Fibroblast of skin of back (primary cell): ENCODE data around the gene PLSCR4.
A peak's percentile ranks its signal among the peaks of the same experiment; 100 is the strongest.

ENCODE experiments used
- DNase-seq: peaks from one replicate; pipeline ENCODE4 v3.0.0-alpha.2; 2013

The PLSCR4 gene

DNA sequence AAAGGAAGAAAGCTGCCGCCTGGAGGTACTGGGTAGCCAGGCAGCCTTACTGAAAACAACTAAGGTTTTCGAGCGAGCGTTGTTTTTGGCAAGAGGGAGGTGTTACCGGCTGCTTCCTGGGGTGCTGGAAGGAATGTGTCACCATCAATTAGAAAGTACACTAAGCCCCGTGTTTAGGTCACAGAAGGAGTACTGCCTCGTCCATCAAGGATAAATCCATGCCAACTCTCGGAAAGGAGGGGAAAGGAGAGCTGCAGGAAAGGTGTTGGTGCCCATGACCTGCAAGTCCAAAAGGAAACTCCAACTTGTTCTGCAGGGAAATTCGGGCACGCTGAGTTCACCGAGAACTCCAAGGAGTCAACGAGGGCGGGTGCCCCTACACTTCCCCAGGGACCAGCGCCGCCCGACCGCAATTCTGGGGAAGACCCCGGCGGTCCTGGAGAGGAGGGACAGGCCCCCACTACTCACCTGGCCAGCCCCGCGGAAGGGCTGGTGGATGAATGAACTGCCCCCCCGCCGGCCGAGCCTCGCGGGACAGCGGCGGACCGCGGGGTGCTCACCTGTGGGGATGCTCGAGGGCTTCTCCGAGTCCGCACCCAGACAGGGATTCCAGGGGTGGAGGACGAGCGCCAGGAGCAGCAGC lies 90.5 kb downstream of the PLSCR4 start:
- peak; percentile 82 for DNase-seq

DNA sequence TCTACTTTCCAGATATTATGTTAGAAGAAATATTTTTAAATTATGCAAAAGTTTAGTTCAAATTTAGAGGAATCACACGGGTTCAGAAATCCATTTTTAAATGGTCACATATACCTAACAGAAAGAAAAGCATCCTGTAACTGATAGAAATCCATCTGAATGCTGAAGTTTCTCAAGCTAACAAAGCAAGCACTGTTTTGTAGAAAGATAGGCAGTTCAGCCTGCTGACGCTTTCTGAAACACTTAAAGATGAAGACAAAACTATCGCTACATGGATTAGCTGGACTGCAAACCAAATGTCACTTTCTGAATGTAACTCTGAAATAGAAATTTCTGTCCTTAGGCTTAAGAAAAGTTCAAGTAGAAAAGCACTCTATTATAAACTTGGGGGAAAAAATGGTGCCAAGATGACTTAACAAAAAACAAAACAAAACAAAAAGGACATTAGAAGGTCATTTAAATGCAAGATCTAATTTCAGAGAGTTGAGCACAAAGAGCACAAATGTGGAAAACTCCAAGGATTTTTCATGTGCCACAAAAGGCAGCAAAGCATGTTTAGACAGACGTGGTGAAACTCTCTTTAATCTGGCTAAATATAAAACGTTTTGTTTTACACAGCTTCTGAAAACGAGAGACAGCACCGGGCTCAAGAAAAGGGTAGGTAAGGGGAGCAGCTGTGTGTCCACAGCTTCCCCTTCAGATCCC lies 91.1 kb downstream of the PLSCR4 start:
- DNase-seq = no peak

DNA sequence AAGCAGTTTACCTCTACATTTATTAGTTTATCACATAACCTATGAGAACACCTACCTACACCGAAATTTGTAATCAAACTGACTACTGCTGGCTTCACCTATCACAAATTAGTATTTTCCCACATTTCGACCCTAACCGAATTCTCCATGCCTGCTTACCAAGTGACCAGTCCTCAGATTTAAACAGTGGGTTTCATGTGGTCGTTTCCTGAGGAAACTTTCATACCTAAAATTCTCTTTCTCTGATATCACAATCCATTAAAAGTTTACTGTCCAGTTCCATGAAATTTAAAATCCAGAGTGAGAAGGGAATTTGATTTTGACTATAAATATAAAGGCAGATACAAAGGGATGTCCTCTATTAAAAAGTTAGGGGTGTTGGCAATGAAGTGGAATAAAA lies 91.9 kb downstream of the PLSCR4 start:
- no peak for DNase-seq

DNA sequence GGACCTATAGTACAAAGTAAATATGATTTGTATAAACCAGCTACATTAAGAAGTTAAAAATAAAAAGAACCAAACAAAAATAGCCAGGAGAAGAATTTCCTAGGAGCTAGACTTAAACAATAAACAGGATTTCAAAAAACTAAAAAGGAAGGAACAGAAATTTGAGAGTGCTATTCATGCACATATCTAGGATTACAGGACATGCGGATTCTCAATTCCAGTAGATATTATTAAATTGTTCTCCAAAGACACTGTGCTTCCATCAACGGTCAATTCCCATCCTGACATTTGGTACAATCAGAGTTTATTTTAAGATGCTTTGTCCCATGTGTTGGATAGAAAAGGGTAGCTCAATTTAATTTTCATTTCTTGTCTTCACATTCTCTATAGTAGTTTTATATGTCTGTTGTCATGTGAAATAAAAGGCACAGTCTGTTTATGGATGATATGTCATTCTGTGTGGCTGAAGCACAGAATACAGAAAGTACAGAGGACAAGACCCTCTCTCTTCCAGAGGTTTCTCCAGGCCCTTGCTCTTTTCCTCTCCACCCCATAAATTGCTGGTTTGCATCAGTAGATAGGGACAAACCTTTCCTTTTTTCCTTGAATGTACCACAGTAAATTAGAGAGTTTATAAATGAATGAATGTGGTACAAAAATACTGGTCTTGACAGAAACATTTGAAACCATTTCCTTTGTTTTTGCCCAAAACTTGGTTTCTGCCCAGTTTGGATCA lies 93.4 kb downstream of the PLSCR4 start:
- no peak for DNase-seq

DNA sequence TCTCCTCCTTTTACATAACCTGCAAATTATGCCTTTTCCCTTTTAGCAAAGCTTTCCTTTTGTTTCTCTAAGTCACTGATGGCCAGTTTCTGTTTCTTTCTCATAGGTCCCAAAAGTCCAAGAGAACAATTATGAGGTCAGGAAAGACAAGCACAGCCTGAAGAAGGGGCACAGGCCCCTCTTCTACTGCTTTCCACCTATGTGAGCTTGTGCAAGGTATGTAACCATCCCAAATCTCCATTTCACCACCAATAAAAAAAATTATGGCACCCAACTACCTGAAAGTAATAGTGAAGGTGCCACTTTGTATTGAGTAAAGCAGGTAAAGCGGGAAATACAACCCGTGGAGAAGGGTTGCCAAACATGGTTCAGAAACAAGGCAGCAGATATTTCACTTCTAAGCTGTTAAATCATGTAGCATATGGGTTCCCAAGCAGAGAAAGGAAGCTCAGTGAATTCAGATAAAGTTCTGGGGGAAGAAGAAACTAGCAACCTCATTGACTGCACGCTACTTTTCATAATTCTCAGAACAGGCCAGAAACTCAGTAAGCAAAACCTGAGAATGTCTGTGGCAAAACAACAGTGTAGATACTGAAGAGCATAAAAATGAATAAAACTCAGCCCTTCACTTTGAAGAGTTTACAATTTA lies 94.1 kb downstream of the PLSCR4 start:
- DNase-seq = no peak

DNA sequence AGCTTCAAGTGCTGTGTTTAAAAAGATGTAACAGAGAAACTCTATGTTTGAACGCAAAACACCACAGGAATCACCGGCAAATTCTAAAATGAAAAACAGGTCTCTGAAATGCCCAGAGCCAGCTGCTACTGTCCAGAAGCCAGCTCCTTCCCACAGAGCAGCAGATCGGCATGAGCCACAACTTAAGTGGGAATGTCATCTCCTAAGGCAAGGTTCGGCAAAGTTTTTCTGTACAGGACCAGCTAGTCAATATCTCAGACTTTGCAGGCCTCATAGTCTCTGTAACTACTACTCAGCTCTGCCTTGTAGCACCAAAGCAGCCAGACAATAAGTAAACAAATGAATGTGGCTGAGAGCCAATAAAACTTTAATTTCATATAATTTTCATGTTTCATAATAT lies 94.8 kb downstream of the PLSCR4 start:
- DNase-seq = no peak

DNA sequence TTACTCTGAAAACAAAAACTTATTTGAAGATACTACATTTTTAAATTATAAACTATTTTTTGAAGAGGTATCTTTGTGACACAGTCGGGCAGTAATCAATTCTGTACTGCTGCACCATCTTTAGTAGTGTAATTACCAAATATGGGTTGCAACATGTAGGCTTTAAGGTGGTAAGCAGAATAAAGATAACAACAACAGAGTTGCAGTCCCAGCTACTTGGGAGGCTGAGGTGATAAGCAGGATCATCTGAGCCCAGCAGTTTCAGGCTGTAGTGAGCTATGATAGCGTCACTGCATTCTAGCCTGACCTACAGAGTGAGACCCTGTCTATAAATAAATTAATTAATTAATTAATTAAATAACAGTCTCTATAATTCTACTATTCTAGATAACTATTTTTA lies 95.9 kb downstream of the PLSCR4 start:
- no peak for DNase-seq

DNA sequence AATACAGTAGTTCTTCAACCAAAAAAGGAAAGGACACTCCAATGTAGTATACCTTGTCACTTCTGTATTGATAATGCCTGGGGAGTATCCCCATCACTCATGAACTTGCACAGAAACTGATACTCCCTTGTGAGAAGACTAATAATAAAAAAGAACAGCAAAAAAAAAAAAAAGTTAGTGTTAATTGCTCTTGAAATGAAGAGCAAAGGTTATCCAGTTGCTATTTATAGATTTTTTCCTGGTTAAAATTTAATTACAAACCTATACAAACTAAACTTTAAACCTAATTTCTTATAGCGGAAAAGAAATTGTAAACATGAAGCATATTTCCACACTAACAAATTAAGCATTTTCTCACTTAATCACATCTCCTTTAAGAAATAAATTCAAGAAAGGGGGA lies 96.6 kb downstream of the PLSCR4 start:
- DNase-seq = no peak

DNA sequence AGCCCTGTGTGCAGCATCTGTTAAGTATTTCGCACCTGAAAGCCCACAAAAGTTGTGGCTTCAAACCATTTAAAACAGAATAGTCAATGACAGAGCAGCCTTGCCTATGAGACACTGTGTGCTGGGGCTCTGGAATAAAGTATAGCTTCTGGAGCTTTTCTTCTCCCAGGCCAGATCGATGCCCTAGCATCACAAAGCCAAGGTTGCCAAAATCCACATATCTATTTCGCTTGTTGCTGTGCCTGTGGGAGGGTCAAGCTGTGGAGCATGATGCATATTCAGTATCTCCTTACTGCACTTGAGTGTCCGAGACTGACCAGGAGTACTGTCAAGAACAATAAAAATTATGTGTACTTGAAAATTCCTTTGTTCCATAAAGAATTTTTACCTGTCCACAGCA lies 97.5 kb downstream of the PLSCR4 start:
- no peak for DNase-seq

DNA sequence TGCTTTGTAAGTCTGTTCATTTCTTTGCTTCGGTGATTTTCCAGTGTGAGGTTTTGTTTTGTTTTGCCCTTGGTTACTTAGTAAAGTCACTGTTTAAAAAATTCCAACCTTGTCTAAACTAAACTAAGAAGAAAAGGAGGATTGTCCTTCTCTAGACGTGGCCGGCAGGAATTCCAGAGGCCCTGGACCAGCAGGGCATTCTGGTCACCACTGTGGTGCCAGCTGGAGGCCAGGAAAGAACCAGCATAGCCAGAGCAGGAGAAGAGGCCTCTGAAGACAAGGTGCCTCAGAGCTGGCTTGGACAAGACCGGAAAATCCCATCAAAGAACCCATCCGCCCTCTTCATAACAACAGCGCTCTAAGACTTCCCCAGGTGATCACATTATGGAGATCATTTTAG lies 98.1 kb downstream of the PLSCR4 start:
- DNase-seq = no peak

DNA sequence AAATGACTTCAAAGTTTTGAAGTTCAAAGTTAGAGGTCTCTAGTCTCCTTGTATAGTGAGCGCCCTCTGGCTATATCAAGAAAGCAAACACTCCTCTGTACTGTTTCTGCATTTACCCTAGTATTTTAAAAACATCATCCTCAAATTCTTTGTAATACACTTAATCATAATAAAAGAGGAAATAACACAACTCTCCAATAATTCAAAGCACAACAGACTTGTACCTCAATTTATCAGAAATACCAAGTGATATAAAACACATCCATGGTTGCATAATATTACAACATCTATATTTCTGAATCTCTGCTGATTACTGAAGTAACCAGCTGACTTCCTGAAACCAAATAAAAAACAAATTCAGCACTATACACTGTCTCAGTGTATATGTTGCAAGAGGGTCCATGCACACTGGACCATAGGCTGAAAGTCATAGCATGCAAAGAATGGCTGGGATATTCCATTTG lies 102.4 kb downstream of the PLSCR4 start:
- no peak for DNase-seq

DNA sequence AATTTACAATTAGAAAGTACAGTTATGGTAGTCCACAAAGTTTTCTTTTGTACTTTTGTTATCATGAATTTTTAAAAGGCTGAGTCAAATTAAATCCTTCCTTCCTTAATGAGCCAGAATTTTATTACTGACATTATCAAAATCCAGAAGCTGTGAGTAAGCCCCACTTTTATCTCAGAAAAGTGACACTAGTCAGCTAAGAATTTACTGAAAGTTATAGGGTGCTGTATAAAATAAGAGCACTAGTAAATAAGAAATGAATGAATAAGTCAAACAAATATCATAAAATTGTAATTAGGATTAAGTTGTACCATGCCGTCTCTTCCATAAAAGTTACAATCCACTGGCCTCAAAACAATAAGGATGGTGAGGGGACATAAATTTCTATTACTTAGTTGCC lies 105.3 kb downstream of the PLSCR4 start:
- no peak for DNase-seq

DNA sequence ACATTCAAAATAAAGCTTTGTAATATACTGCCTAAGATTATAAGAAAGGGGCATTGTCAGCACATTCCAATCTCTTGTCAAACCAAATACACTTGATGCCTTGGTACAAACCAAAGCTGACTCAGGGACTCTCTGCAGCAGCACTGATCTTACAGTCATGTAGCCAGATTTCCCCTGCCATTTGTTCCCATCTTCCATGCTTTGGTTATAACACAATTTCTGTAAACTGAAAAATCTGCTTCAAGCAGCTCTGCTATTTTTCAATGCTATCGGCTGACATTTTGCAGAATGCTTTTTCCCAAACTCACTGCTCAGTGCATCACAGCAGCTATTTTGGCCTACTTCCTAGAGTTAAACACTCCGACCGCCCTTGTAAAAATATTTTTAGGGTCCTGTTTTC lies 108.1 kb downstream of the PLSCR4 start:
- DNase-seq = peak; percentile 74
